NCI-H2081 (cell line): Measurements from ENCODE around the gene AKAP7.

ENCODE experiments used
- DNase-seq, 2 experiments: peaks; one replicate each; lab custom pipeline; 2025; lab: John Stamatoyannopoulos, UW

AKAP7 gene

DNA sequence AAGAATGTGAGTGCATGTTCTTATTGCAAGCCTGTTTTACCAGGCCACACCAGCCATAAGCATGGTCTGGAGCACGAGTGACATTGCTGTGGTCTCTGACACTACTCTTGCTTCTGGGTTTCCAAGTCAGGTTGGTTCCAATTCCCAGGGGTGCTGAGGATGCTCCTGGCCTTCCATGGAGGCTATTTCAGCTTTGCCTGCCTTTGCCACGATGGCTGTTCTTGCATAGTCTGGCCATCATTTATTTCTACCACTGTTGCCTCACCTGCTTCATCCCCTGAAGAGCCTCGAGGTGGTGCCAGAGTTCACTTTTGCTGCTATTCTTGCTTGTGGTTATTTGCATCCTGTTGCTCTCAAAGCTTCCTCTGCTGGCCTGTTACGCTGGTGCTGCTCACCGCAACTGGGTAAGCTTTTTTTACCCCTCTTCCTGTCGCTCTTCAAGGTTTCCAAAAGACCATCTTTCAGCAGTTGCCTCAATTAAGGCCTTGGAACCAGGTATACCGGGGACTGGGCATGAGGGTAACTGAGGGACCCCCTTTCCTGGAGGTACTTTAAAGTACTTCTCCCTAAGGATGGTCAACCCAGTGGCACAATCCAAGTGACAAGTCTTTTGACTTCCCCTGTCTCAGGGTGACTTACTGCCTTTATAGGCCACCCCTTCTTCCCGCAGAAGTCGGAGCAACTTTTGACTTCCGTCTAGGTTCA, 64.5 kb downstream of the AKAP7 start:
- DNase-seq, result peak; percentile 2 to 31

DNA sequence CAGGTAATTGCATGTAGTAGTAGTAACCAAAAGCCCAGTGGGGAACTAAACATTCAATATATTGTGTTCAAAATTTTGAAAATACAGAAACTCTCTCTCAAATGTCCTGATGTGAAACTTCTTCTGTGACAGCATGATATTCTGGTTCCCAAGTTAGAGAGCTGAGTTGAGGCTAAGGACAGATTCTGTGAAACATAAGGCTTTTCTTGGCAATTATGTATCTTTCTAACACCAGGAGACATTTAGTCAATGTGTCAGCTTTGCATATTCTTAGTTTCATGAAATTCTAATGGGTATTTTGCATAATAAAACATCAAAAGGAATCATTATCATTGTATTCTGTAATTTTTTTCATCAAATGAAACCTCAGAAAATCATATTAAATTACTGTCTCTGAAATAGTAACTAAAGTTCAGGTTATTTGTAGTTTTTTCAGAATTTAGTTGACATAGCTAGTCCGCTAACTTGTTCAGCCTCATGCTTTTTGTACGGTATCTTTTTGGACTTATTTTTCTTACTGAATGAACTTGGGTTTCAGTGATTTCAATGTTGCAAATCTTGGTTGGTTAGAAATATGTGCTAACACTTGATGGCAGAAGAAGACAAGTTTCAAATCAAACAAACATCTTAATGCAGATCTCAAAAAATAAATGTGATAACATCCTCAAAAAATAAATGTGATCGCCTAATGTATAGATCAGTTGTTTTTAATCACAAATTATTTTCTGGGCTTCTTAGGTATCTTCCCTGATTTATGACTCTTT, 70.4 kb downstream of the AKAP7 start:
- DNase-seq, result no peak

DNA sequence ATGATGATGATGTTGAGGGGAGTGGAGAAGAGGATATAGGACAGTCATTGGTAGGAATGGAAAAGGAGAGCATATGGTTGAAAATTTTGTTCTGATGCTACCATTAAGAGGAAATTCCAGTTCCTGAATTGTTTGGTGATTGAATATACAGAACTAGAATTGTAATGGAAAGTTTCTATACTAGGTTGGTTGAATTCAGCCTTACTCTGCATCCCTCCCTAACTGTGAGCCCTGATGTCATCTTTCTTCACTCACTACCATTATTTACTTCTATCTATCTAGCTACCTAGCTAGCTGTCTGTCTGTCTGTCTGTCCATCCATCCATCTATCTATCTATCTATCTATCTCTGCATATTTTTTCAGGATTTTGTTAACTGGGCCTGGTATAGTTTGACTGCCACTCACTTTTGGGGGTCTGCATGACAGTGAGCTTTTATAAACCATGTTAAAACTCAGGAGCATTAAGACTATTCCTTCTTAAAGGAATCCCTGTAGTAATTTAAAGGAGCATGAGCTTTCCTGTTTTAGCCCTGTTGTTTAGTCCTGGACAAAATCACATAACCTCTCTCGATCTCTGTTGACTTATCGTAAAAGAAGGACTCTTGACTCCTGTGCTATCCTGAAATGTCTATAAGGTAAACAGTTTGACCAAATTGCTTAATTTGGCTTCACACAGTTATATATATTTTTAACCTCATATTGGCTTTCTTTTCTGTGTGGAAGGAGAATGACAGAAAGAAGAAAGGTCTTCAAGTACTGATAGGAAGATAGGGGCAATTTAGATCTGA, 71.4 kb downstream of the AKAP7 start:
- no peak for DNase-seq

DNA sequence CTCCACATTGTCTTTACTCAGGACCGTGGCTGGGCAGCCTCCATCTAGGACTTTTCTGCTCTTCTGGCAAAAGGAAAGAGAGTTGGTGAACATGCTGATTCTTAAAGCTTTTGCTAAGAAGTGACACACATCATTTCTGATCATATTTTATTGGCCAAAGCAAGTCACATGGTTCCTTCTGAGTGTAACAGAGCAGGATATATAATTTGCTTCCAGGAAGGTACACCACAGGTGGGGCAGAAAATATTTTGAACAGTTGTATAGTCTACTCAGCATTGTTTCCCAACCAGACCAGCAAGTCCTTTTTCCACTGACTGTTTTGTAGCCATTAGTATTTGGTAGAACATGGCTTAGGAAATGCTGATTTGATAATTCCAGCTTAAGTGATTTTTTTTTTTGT, 73.5 kb downstream of the AKAP7 start:
- DNase-seq, result no peak

DNA sequence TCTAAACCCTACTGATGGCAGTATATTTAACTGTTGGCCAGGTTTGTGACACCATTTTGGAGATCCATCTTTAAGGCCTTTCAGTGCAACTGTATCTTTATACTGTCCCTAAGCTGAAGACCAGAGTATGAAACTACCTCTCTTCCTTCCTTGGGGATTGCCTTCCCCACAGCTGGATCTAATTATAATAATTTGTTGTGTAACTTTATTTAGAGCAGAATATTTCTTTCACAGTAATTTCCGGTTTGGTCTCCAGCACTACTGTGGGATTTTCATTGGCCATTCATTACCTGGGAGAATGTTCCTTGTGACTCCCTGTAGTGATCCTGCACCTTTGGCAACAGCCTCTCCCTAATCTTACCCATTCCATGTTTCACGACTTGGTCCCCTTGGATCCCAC, 75.2 kb downstream of the AKAP7 start:
- no peak for DNase-seq

DNA sequence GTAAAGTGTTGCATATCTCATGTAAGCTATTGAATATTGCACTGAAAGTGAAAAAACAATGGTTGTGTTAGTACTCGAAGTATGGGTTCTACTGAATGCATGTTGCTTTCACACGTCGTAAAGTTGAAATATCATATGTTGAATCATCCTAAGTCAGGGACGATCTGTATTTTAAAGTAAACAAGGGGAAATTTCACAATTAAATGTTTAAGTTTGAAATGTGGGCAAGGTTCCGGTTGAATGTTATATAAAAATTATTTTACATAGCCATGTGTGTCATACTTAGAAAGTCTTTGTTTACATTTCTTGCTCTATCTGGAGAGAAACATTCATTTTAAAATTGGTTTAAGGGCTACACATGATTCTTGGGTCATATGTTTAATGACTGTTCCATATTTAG, 76.8 kb downstream of the AKAP7 start:
- DNase-seq, result no peak

DNA sequence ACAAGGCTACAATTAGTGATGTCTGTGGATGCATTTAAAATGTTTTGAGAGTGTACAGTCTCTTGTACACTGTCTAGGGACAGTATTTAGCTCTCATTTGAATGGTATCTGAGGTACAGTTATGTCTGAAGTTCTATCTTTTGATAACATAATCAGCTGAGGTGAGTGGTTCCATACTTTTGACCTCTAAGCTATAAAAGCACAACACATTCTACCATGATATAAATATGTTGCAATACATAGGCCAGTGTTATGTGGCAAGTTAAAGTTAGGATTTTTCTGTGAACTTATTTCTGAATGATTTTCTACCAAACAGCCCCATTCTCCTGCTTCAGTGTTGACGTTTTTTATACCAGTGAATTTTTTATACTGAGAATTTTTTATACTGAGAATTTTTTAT, 77.6 kb downstream of the AKAP7 start:
- DNase-seq, result no peak

DNA sequence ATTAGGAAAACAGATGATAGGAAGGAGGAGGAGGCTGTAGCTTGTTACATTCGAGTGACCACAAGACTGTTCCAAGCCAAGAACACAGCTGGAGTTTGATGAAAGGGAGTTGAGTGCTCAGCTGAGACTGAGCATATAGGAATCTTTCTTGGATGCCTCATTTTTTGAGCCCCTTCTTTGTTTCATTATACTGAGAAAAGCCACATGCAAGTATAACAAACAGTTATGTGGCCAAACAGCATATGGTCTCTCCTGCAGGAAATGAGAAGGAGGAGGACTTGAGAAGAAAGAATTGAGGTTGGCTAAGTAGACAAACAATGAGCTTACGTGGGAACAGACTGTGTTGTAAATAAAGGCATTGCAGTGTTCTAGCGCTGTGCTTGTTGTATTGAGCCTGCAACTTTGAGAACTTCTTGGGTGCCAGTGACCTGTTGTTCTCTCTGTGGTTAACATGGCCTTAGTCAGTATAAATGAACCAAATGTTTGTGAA, 78.3 kb downstream of the AKAP7 start:
- DNase-seq, result no peak

DNA sequence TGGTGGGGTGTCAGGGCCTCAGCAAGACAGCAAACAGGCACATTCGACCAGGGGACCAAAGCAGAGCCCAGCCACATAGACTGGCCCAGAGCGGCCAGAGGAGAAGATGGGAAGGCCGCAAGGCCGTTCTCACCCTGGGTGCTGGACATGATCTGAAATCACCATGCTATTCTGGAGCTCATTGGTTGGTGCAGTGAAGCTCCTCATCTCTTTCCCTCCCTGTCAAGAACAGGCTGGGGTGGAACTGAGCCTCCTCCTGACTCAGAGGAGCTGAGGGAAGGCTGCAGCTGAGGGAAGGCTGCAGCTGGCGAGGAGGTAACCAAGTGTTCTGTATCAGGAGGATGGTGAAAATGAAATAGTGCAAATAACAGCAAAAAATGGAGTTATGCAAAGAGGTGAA, 80.0 kb downstream of the AKAP7 start:
- no peak for DNase-seq

DNA sequence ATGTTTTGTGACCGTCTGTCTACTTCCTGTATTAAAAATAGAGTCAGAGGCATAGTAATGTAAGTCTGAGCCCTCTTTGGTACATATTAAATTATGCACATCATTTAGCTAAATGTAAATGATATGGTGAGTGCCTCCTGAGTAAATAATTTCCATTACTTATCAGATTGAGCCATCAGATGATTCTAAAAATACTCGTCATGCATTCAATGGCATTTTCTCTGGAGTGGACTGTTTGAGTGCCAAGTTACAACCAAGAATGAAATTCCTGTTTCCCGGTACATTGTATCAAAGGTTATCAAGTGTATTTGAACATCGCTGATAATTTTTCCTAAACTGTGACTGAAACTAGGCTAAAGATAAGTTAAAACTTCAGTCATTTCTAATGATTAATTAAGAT, 81.0 kb downstream of the AKAP7 start:
- no peak for DNase-seq

DNA sequence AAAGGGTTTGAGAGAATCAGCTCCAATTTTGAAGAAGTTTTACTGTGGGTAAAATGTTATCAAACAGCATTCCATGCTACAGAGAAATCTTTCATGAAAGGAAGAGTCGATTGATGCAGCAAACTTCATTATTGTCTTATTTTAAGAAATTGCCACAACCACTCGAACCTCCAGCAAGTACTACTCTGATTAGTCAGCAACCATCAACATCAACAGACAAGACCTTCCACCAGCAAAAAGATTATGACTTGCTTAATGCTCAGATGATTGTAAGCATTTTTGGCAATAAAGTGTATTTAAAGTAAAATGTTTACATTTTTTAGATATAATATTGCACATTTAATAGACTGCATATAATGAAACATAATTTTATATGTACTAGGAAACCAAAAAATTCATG, 87.5 kb downstream of the AKAP7 start:
- no peak for DNase-seq

DNA sequence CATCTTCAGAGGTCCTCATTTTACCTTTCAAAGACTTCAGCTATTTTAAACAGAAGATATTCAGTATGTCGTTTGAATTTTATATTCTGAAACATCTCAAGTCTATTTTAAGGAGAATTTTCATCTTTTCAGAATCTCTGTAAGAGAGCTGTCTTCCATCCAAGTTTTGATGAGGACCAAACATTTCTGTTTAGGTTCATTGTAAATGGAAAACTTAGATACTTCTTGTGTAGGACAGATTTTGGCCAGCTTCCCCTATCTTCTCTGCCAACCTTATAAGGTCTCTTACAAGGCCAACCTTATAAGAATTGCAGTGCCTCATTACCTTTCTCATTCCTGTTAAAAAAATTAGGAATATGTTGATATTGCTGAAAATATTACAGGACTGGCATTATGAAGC, 88.1 kb downstream of the AKAP7 start:
- no peak for DNase-seq

DNA sequence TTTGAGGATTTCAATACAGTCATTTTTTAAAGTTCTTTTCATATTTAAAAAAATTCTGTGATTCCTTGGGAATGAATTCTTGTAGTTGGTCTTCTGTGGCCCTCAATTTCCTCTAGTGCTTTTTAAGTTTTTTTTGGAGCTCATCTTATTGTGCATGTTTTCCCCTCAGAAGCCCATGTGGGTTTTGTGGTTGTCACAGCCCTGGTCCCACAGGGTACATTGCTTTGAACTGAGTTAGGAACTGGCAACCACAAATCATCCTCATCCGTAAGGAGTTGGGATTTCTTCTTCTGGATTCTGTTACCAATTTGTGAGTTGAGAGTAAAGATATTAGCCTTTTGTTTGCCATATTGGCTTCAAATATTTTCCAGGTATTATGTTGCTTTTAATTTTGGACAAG, 89.9 kb downstream of the AKAP7 start:
- DNase-seq, result no peak

DNA sequence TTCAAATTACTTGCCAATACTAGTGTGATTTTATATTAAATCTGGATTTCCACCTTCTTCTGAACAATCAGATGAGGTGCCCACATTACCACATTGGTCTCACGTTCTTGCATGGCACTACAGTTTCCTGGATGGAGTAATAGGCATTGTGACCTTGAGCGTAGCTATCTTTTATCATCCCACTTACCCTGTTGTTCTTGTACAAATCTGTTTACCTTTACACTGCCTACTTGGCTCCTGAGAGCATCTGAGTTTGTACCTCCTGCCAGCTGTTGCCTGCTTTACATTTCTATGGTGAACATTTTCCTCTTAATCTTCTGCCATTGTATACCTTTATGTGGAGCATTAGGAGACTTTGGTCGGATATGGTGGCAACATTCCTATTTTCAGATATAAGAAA, 90.7 kb downstream of the AKAP7 start:
- peak in 1 of 2 experiments; percentile 19 for DNase-seq

DNA sequence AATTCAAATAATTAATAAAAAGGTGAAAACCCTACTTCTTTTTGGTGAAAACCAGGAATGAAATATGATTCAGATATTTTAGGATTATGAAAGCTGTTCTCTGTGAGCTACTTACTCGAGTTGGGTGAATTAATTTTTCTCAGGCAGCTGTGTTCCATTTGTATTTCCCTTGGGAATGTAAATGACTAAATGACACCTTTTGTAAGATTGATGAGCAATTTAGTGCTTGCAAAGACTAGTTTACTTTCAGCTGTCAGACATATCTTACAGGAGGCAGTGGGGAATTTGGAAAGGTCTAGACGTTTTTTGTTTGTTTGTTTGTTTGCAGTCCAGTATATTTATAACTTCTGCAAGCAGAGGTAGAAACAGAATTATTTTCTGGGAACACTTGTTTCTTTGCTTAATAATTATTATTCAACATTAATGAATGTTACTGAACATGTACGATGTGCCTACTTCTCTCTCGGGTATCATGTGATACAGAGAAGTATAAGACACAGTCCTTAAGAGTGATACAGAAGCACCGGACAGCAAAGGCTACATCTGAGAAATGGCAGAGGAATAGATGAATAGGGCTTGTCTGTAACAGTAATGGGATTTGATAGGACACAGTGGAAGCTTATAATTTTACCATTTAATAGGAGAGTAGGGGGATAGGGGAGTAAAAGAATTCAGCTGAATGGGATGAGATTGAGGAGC, 91.3 kb downstream of the AKAP7 start:
- no peak for DNase-seq

DNA sequence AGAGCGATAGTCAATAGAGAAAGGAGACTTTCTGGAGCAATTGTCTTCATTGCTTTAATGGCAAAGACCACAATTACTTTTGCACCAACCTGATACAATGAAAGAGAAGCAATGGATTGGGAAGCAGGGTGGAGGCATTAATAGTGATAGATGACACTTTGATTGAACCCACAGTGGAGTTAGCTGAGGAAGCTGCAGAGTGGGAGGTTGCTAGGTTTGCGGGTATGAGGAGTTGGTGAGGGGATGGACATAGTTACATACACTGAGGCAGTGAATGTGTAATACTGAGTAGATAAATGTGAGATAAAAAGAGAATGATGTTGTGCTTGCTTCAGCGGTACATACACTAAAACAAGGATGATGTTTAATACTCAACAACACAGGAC, 91.9 kb downstream of the AKAP7 start:
- DNase-seq, result no peak

DNA sequence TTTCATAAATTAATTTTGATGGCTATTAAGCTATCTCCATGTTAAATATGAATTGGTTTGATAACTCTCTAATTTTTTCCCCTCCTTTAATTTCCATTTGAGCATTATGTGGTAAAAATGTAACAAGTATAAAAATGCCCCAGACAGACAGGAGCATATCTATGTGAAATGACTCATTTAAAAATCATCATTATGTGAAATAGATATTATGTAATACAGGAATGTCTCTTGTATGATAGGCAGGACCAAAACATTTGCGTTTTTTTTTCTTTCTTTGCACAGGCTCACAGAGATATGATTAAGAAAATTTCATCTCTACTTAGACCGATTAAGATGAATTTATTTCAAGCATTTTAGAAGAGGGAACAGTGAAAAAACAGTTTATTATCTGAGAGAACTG, 95.8 kb downstream of the AKAP7 start:
- DNase-seq, result no peak

DNA sequence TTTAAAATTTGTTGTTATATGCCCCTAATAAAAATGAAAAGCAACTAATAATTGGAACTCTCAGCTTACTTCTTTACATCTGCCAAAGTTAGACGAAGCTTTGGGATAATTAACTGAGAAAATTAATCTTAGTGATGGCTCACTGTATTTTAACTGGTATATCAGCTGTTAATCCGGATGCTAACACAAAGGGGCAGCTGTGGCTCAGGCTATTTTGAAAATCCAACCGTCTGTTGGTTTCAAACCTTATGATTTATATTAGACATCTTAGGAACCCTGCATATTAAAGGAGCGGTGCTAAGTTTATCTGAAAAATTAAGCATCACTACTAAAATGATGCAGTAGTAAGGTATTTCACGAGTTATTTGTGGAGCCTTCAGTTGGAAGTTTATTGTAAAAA, 96.6 kb downstream of the AKAP7 start:
- DNase-seq, result peak in 1 of 2 experiments; percentile 9

DNA sequence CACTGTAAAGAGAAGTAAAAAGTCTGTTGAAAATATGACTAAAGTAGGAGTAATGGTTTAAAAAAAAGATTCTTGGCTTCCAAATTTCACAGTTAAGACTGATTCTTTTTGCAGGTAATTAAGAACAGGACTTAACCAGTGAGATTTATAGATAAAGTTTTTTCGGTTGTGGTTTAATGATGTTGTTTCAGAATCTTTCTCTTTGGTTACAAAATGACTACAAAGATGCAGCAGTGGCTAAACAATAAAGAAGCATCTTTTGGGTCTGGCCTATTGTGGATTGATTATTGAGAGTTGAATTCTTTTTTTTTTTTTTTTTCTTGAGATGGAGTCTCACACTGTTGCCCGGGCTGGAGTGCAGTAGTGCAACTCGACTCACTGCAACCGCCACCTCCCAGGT, 109.7 kb downstream of the AKAP7 start:
- no peak for DNase-seq

DNA sequence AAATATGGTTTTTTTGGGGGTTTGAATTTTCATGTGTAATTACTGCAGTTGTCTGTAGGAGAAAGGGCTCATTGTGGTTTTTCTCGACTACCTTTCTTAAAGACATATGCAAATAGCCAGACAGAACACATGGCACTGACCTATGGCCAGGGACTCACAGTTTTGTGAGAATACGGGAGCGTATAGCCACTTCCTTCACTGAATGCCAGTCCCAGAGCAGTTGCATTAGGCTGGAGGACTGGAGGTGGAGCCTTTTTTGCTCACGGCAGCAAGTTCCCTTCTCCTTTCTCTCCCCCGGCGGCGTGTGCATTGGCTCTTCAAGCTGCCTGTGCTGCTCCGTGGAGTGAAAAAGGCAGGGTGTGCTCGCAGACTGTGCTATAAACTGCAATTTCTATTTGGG, 114.9 kb downstream of the AKAP7 start:
- no peak for DNase-seq

DNA sequence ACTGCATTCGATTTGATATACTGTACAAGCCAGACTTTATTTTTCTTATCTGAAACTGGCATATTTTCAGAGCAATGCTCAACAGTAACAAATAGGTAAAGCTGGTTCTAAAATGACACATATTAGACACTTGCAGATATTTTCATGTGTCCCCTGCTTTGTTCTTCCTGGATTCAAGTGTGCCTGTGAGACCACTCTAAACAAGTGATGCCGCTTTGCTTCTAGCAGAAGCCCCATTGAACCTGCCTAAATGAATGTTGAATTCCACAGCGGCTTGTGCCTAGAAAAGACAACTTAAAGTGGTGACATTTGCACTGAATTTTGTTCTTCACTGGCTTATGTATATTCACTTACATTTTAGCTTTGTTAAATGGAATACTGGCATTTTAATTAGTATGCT, 115.7 kb downstream of the AKAP7 start:
- DNase-seq, result no peak

DNA sequence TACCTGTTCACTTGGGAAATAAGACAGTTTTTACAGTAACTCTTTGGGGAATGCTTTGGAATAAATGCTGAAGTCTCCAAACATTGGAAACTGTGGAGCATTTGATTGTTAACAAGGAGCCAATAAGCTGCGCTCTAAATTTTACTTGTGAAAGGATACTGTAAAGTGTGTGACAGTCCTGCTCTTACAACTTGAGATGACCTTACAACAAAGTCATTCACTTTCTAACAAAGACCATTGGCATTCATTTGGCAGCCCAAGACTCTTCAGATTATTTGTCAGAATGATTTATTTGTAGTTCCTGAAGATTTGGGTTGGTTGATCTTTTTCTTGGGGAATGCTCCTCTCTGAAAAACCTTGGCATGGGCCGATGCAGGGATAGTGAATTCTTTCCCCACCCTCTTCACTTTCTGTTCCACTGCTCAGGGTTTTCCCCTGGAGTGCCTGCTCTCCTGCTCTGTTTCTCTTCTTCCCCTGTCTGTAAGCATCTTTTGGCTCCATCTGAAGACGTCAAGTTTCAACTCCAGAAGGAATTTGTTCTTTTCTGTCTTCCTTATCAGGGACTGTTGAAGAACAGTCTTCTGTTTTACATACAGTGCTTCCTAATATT, 116.4 kb downstream of the AKAP7 start:
- no peak for DNase-seq
